GM21717 (cell line): Measurements from ENCODE around the gene ACOXL.
"Not testable (repeated sequence)": the region's sequence is repeated elsewhere in the genome, so short reads cannot be mapped to it uniquely, and the experiment has no call there.

ENCODE experiments used
- ATAC-seq: cut with Tn5 transposase; IDR thresholded peaks from one replicate; pipeline ENCODE4 v1.9.1; 2021; ENCODE audit warnings: mild to moderate bottlenecking, moderate library complexity; ENCODE audit not compliant: unreplicated experiment

ACOXL gene

GRCh38 chr2:111030945-111031344 lies 298.6 kb downstream of the ACOXL start:
- ATAC-seq = no peak

- no peak for ATAC-seq
Observed at GRCh38 chr2:111031546-111032478, 299.4 kb downstream of the ACOXL start.

- no peak for ATAC-seq
Observed at GRCh38 chr2:111032721-111033429, 300.5 kb downstream of the ACOXL start.

GRCh38 chr2:111034146-111034545 lies 301.8 kb downstream of the ACOXL start:
- no peak for ATAC-seq

- ATAC-seq = no peak
Observed at GRCh38 chr2:111034606-111035005, 302.2 kb downstream of the ACOXL start.

- ATAC-seq = no peak
Observed at GRCh38 chr2:111035830-111036441, 303.6 kb downstream of the ACOXL start.

GRCh38 chr2:111037128-111037527 lies 304.8 kb downstream of the ACOXL start:
- no peak for ATAC-seq

GRCh38 chr2:111039628-111040383 lies 307.4 kb downstream of the ACOXL start:
- ATAC-seq = no peak

- ATAC-seq = no peak
Observed at GRCh38 chr2:111041398-111042202, 309.2 kb downstream of the ACOXL start.

GRCh38 chr2:111042261-111042660 lies 309.9 kb downstream of the ACOXL start:
- ATAC-seq = no peak

GRCh38 chr2:111042772-111043771 lies 310.7 kb downstream of the ACOXL start:
- ATAC-seq = peak; percentile 54

- ATAC-seq = no peak
Observed at GRCh38 chr2:111044066-111044465, 311.7 kb downstream of the ACOXL start.

GRCh38 chr2:111045236-111045635 lies 312.9 kb downstream of the ACOXL start:
- ATAC-seq = not testable (repeated sequence)

GRCh38 chr2:111045771-111046444 lies 313.5 kb downstream of the ACOXL start:
- no peak for ATAC-seq

- ATAC-seq = no peak
Observed at GRCh38 chr2:111046670-111047069, 314.3 kb downstream of the ACOXL start.

- ATAC-seq = no peak
Observed at GRCh38 chr2:111048856-111049768, 316.7 kb downstream of the ACOXL start.
